Activated B cell treated with CpG ODN at 0.5 μM for 24 hours (primary cell): ENCODE data around the gene RPL26. TPM values are rescaled to one million over a fixed set of nuclear protein-coding genes. Genes with fewer than 3 reads are reported as not detected.

Experiments used
- ATAC-seq: fragments of 200-7000 bp; cut with Tn5 transposase; one replicate; pipeline ENCODE4 v1.10.0; 2021; ENCODE audit warnings: low read depth, mild to moderate bottlenecking, moderate library complexity
- CTCF ChIA-PET: fragments of 350-600 bp; sonication (Branson Sonifier 250); formaldehyde crosslinking; loops from one replicate; lab custom pipeline; 2021; ENCODE audit warnings: antibody characterized with exemption; lab: Charles Lee
- POLR2A ChIA-PET: fragments of 350-600 bp; sonication (Branson Sonifier 250); formaldehyde crosslinking; loops from one replicate; lab custom pipeline; 2021; ENCODE audit warnings: antibody characterized with exemption; lab: Charles Lee
- DNase-seq: peaks from one replicate; pipeline ENCODE4 v3.0.0; 2022
- H3K27ac Mint-ChIP-seq: one replicate; pipeline ENCODE4 v1.8.0; 2020; ENCODE audit warnings: mixed read lengths
- H3K27me3 Mint-ChIP-seq: one replicate; pipeline ENCODE4 v1.8.0; 2021; ENCODE audit warnings: mixed read lengths
- H3K36me3 Mint-ChIP-seq: one replicate; pipeline ENCODE4 v1.8.0; 2021; ENCODE audit warnings: low read depth, mixed read lengths
- H3K4me1 Mint-ChIP-seq: one replicate; pipeline ENCODE4 v1.8.0; 2021; ENCODE audit warnings: mixed read lengths
- H3K4me3 Mint-ChIP-seq: one replicate; pipeline ENCODE4 v1.8.0; 2020; ENCODE audit warnings: mild to moderate bottlenecking, mixed read lengths
- H3K9me3 Mint-ChIP-seq: one replicate; pipeline ENCODE4 v1.8.0; 2020; ENCODE audit warnings: mixed read lengths
- intact Hi-C: fragments of 100-400 bp; cut with micrococcal nuclease; formaldehyde crosslinking; loops from one replicate; pipeline ENCODE4 v1.15.1; 2024
- total RNA-seq: library from RNA; stranded (reverse); gene quantifications from 2 replicates; pipeline ENCODE4 v1.2.3, GENCODE V29; 2022
- TF ChIP-seq, protein P1 (sequence below): fragments of 200-600 bp; IDR thresholded peaks from one replicate; pipeline ENCODE4 v1.8.0; 2022; ENCODE audit warnings: antibody characterized with exemption, mild to moderate bottlenecking

The RPL26 gene
- total RNA-seq, 1 donor from 2014 or later, result 3,512 TPM

DNA sequence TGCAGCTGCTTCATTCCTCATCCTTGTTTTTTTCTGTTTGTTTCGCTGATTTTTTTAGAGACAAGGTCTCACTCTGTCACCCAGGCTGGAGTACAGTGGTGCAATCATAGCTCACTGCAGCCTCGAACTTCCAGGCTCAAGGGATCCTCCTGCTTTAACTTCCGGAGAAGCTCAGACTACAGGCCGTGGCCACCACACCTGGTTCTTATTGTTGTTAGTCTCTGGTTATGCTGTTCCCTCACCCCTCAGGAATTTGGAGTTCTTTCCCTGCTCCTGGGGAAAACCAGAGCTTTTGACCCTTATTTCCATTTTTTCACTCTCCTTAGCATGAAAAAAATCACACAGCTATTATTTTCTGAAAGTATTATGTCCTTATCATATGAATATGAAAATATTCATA, 41.5 kb downstream of the RPL26 start:
- Mint-ChIP-seq H3K27me3 (peaks cover 20% of the 10 kb centered on the region), H3K4me1 (peaks cover 8% of the 10 kb centered on the region), H3K9me3 (no peaks in the 10 kb centered on the region), H3K27ac (no peak overlapping the region), H3K36me3 (no peaks in the 10 kb centered on the region), H3K4me3 (no peak overlapping the region)
- DNase-seq (no peak), ATAC-seq (no peak)
- ChIA-PET POLR2A (no interaction called here), CTCF (no interaction called here)
- TF ChIP-seq, protein P1, sequence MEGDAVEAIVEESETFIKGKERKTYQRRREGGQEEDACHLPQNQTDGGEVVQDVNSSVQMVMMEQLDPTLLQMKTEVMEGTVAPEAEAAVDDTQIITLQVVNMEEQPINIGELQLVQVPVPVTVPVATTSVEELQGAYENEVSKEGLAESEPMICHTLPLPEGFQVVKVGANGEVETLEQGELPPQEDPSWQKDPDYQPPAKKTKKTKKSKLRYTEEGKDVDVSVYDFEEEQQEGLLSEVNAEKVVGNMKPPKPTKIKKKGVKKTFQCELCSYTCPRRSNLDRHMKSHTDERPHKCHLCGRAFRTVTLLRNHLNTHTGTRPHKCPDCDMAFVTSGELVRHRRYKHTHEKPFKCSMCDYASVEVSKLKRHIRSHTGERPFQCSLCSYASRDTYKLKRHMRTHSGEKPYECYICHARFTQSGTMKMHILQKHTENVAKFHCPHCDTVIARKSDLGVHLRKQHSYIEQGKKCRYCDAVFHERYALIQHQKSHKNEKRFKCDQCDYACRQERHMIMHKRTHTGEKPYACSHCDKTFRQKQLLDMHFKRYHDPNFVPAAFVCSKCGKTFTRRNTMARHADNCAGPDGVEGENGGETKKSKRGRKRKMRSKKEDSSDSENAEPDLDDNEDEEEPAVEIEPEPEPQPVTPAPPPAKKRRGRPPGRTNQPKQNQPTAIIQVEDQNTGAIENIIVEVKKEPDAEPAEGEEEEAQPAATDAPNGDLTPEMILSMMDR, result no peak
- intact Hi-C loops, result no loop called here

DNA sequence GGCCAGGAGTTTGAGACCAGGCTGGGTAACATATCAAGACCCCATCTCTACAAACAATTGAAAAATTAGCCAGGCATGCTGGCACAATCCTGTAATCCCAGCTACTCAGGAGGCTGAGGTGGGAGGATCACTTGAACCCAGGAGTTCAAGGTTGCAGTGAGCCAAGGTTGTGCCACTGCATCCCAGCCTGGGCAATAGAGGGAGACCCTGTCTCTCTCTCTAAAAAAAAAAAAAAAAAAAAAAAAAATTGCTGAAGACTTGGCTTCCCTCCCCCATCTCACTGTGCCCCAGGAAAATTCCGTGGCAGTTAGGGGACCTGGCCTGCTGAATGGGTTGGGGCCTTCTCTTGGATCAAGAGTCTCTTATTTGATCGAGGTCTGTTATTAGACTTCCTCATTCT, 43.5 kb downstream of the RPL26 start, which contains the start of gene ODF4:
ODF4 (plus strand) TSS at position 301 of the 400 bp plus-strand sequence. CDS start 212 bp downstream, outside the sequence.
- Mint-ChIP-seq H3K27me3 (peaks cover 6% of the 10 kb centered on the region), H3K27ac (no peak within 1 kb of the TSS), H3K4me3 (no peak within 1 kb of the TSS), H3K9me3 (no peaks in the 10 kb centered on the region), H3K4me1 (peaks cover 8% of the 10 kb centered on the region), H3K36me3 (no peaks in the 10 kb centered on the region)
- ChIA-PET CTCF (no interaction called here), POLR2A (no interaction called here)
- ATAC-seq (no peak), DNase-seq (no peak)
- intact Hi-C loops, result no loop called here
- TF ChIP-seq, protein P1, result no peak

DNA sequence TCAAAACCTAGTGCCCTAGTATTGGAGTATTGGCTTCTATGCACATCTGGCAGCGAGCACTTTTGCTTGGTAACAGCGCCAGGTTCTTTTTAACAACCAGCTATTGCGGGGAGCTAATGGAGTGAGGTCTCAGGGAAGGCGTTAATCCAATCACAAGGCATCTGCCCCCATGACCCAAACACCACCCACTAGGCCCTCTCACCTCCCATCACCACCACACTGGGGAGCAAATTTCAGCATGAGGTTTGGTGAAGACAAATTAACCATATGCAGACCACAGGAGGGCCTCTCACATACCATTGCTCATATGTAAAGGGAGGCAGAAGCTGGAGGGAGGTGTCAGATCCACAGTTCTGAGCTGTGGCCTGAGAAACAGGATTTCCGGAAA, 44.2 kb downstream of the RPL26 start:
- peaks cover 8% of the 10 kb centered on the region for H3K4me1 Mint-ChIP-seq
- DNase-seq (no peak), ATAC-seq (no peak)
- CTCF ChIA-PET, result no interaction called here
- H3K36me3 Mint-ChIP-seq, result no peaks in the 10 kb centered on the region
- no peaks in the 10 kb centered on the region for H3K9me3 Mint-ChIP-seq
- H3K27me3 Mint-ChIP-seq, result peaks cover 3% of the 10 kb centered on the region
- TF ChIP-seq, protein P1, result no peak
- POLR2A ChIA-PET, result interaction anchor here (1.0 kb wide), 1 partner anchor 38 kb away, joined by 3 read pairs; the partner anchor contains the start of gene KRABD2
- H3K4me3 Mint-ChIP-seq, result no peak overlapping the region
- intact Hi-C loops, result no loop called here
- no peak overlapping the region for H3K27ac Mint-ChIP-seq

DNA sequence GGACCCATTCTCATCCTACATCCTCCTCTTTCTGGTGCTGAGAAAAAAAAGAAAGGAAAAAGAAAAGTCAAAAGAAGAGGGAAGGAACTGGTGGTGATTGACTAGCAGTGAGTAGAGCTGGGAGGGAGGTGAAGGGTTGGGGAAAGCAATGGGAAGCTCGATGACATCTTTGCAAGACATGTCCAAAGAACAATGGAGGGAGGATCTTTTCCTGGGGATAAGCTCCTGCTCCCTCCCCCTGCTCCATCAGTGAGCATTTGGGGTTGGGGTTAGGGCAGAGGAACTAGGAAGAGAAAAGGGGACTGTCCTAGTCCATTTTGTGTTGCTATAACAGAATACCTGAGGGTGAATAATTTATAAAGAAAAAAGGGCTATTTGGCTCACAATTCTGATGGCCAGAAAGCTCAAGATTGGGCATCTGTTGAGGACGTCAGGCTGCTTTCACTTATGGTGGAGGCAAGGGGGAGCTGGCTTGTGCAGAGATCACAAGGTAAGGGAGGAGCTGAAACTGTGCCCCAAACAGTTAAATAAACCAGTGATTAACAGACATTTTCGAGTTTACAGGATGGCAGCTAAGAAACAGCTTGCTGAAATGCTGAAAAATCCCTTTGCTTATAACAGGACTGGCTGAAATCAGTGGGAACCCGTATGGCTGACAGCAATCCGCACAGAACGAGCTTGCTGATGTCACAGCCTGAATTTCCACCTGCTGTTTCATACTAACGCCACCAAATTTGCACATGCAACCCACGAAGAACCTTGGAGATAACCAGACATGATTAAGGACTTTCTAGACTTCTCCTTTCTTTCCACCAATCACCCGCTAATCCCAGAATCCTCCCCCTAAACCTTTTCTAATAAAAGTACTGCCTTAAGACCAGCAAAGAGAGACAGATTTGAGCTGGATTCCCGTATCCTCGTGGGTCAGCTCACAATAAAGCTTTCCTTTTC, 44.9 kb downstream of the RPL26 start:
- TF ChIP-seq, protein P1, result no peak
- H3K4me1 Mint-ChIP-seq, result peaks cover 8% of the 10 kb centered on the region
- no peak for DNase-seq
- no peaks in the 10 kb centered on the region for H3K36me3 Mint-ChIP-seq
- peaks cover 3% of the 10 kb centered on the region for H3K27me3 Mint-ChIP-seq
- intact Hi-C loops, result no loop called here
- no peak for ATAC-seq
- POLR2A ChIA-PET, result interaction anchor here (0.5 to 1.0 kb wide), 2 partner anchors 29 to 39 kb away, joined by 3 to 4 read pairs; partner anchors contain the start of gene KRABD2
- CTCF ChIA-PET, result no interaction called here
- H3K4me3 Mint-ChIP-seq, result no peak overlapping the region
- H3K9me3 Mint-ChIP-seq, result no peaks in the 10 kb centered on the region
- no peak overlapping the region for H3K27ac Mint-ChIP-seq

DNA sequence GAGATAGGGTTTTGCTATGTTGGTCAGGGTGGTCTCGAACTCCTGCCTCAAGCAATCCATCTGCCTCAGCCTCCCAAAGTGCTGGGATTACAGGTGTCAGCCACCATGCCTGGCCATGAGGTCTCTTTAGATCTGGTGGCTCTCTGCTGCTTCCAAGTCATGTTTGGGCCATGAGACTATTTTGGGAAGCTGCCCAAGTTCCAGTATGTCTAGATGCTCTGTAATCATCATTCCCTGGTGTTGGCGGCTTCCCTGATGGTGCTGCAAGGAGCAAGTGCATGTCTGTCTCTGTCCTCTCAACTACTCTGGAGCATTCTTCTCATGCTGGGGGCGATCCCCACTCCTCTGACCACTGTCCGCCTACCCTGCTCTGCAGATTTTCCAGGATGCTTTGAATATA, 49.7 kb downstream of the RPL26 start:
- Mint-ChIP-seq H3K36me3 (no peaks in the 10 kb centered on the region), H3K4me1 (peaks cover 6% of the 10 kb centered on the region), H3K27me3 (peaks cover 15% of the 10 kb centered on the region), H3K9me3 (no peaks in the 10 kb centered on the region), H3K27ac (no peak overlapping the region), H3K4me3 (no peak overlapping the region)
- TF ChIP-seq, protein P1, result no peak
- ChIA-PET POLR2A (no interaction called here), CTCF (no interaction called here)
- ATAC-seq, result no peak
- DNase-seq, result no peak
- intact Hi-C loops, result no loop called here
